HCT116 (cell line): ENCODE data around the gene TLE4. TPM values are rescaled to one million over a fixed set of nuclear protein-coding genes. Genes with fewer than 3 reads are reported as not detected.

Source experiments
- ATAC-seq: fragments of 200-7000 bp; cut with Tn5 transposase; 2 replicates; pipeline ENCODE4 v1.9.1; 2020; ENCODE audit warnings: mild to moderate bottlenecking, moderate library complexity
- BruUV-seq: library from RNA; stranded (reverse); fragments of 400-500 nt; replicated peaks from 2 replicates; lab custom pipeline; 2021; lab: Mats Ljungman, UMichigan
- CTCF ChIA-PET: fragments of 300-600 bp; sonication (Branson Sonifier 250); formaldehyde crosslinking; loops from one replicate; lab custom pipeline; 2021; ENCODE audit warnings: antibody characterized with exemption; lab: Charles Lee
- POLR2A ChIA-PET: fragments of 300-600, 350-600 bp; sonication (Branson Sonifier 250); formaldehyde crosslinking; loops from one replicate; lab custom pipeline; 2021; ENCODE audit warnings: antibody characterized with exemption; lab: Charles Lee
- RAD21 ChIA-PET, 2 experiments: fragments of 300-600 bp; sonication (Branson Sonifier 250); formaldehyde crosslinking; loops; one replicate each; lab custom pipeline; 2023; ENCODE audit warnings: low total read pairs in 2 of 2; ENCODE audit not compliant: uncharacterized antibody in 2 of 2, unreplicated experiment in 2 of 2, low non-redundant PET in 1 of 2; lab: Charles Lee
- DNase-seq: peaks from one replicate; pipeline ENCODE4 v3.0.0-alpha.2; 2010; ENCODE audit warnings: low read depth, low spot score
- H2AFZ ChIP-seq: fragments of 200-600 bp; shearing (Covaris generic), sonication (generic); 2 replicates; pipeline ENCODE4 v1.6.1; 2017; ENCODE audit warnings: low read depth, mixed run types, mixed read lengths, antibody characterized with exemption, low read length; ENCODE audit not compliant: poor library complexity, severe bottlenecking
- H3K27ac ChIP-seq: 2 replicates; pipeline ENCODE4 v1.5.1; 2012; ENCODE audit warnings: low read depth, low read length
- H3K27me3 ChIP-seq: fragments of 200-600 bp; sonication (generic); 2 replicates; pipeline ENCODE4 v1.6.1; 2016; ENCODE audit warnings: mixed run types, low read length, mixed read lengths; ENCODE audit not compliant: insufficient read depth
- H3K36me3 ChIP-seq, 2 experiments: fragments of 200-500 bp in 1 of 2; fragments of 200-600 bp in 1 of 2; sonication (Bioruptor generic) in 1 of 2; sonication (generic) in 1 of 2; 2 replicates each; pipeline versions ENCODE4 v1.5.1 to v1.6.1; 2014 to 2016; ENCODE audit warnings: low read length in 2 of 2, inconsistent platforms in 1 of 2, mixed read lengths in 1 of 2, mixed run types in 1 of 2; ENCODE audit not compliant: insufficient read depth in 2 of 2, control insufficient read depth in 1 of 2
- H3K4me1 ChIP-seq, 2 experiments: fragments of 200-600 bp in 1 of 2; sonication (generic) in 1 of 2; 2 replicates each; pipeline versions ENCODE4 v1.5.1 to v1.6.1; 2012 to 2017; ENCODE audit warnings: low read length in 2 of 2, inconsistent platforms in 1 of 2, mild to moderate bottlenecking in 1 of 2, mixed read lengths in 1 of 2, mixed run types in 1 of 2, moderate library complexity in 1 of 2; ENCODE audit not compliant: insufficient read depth in 2 of 2, control insufficient read depth in 1 of 2
- H3K4me2 ChIP-seq: fragments of 200-600 bp; sonication (generic); 2 replicates; pipeline ENCODE4 v1.6.1; 2017; ENCODE audit warnings: mixed run types, low read length, mixed read lengths
- H3K4me3 ChIP-seq, 2 experiments: fragments of 200-600 bp in 1 of 2; sonication (generic) in 1 of 2; replicated peaks in 1 of 2; 2 replicates each; pipeline ENCODE4 v1.5.1; 2011 to 2016; ENCODE audit warnings: low read length in 2 of 2, control low read depth in 1 of 2, low read depth in 1 of 2, mild to moderate bottlenecking in 1 of 2, mixed read lengths in 1 of 2, mixed run types in 1 of 2
- H3K79me2 ChIP-seq: fragments of 200-600 bp; sonication (generic); 2 replicates; pipeline ENCODE4 v1.6.1; 2017; ENCODE audit warnings: mild to moderate bottlenecking, mixed run types, low read length, moderate library complexity, mixed read lengths; ENCODE audit not compliant: insufficient read depth
- H3K9ac ChIP-seq: fragments of 200-600 bp; sonication (generic); 2 replicates; pipeline ENCODE4 v1.6.1; 2016; ENCODE audit warnings: low read length, mixed read lengths
- H3K9me2 ChIP-seq: fragments of 200-600 bp; sonication (generic), shearing (Covaris generic); 2 replicates; pipeline ENCODE4 v1.6.1; 2017; ENCODE audit warnings: mixed run types, mild to moderate bottlenecking, moderate library complexity; ENCODE audit not compliant: insufficient read depth
- H3K9me3 ChIP-seq, 2 experiments: fragments of 200-500 bp in 1 of 2; fragments of 200-600 bp in 1 of 2; sonication (Bioruptor generic) in 1 of 2; sonication (generic) in 1 of 2; 2 replicates each; pipeline ENCODE4 v1.6.1; 2014 to 2017; ENCODE audit warnings: low read length in 2 of 2, mixed read lengths in 2 of 2, inconsistent platforms in 1 of 2, low read depth in 1 of 2, mild to moderate bottlenecking in 1 of 2, mixed run types in 1 of 2, moderate library complexity in 1 of 2; ENCODE audit not compliant: control insufficient read depth in 1 of 2, insufficient read depth in 1 of 2
- H4K20me1 ChIP-seq: fragments of 200-600 bp; sonication (generic), shearing (Covaris generic); 2 replicates; pipeline ENCODE4 v1.6.1; 2017; ENCODE audit warnings: mixed run types, mild to moderate bottlenecking, moderate library complexity; ENCODE audit not compliant: insufficient read depth
- CTCF ChIP-seq, 3 experiments: fragments of 200-600 bp in 1 of 3; sonication (generic) in 1 of 3; IDR thresholded peaks in 2 of 3; conservative IDR thresholded peaks in 1 of 3; 2 replicates each; pipeline ENCODE4 v1.5.1; 2012 to 2017; ENCODE audit warnings: low read depth in 2 of 3, low read length in 2 of 3, antibody characterized with exemption in 1 of 3, borderline replicate concordance in 1 of 3, control low read depth in 1 of 3, mild to moderate bottlenecking in 1 of 3, mixed read lengths in 1 of 3, mixed run types in 1 of 3, moderate library complexity in 1 of 3; ENCODE audit not compliant: insufficient read depth in 1 of 3
- EGR1 ChIP-seq: IDR thresholded peaks from 2 replicates; pipeline ENCODE4 v1.6.1; 2012; ENCODE audit warnings: low read depth
- ELF1 ChIP-seq: IDR thresholded peaks from 2 replicates; pipeline ENCODE4 v1.6.1; 2012; ENCODE audit warnings: low read depth, borderline replicate concordance
- EZH2 ChIP-seq: fragments of 200-600 bp; sonication (generic); IDR thresholded peaks from 2 replicates; pipeline ENCODE4 v1.6.1; 2017; ENCODE audit warnings: antibody characterized with exemption, mixed run types
- EZH2phosphoT487 ChIP-seq: fragments of 200-600 bp; IDR thresholded peaks from 2 replicates; pipeline ENCODE4 v1.6.1; 2018; ENCODE audit warnings: antibody characterized with exemption, borderline replicate concordance
- FOSL1 ChIP-seq: IDR thresholded peaks from 2 replicates; pipeline ENCODE4 v1.6.1; 2012; ENCODE audit warnings: low read depth
- JUND ChIP-seq: IDR thresholded peaks from 2 replicates; pipeline ENCODE4 v1.6.1; 2012
- POLR2A ChIP-seq: IDR thresholded peaks from 2 replicates; pipeline ENCODE4 v1.7.0; 2011; ENCODE audit warnings: borderline replicate concordance; ENCODE audit not compliant: insufficient read depth, insufficient read length; ENCODE audit errors: extremely low read depth
- RAD21 ChIP-seq: IDR thresholded peaks from 2 replicates; pipeline ENCODE4 v1.6.1; 2012; ENCODE audit warnings: low read depth, mild to moderate bottlenecking
- REST ChIP-seq: IDR thresholded peaks from 2 replicates; pipeline ENCODE4 v1.6.1; 2012; ENCODE audit warnings: low read depth
- SP1 ChIP-seq: IDR thresholded peaks from 2 replicates; pipeline ENCODE4 v1.6.1; 2012; ENCODE audit warnings: low read depth
- TCF7L2 ChIP-seq: IDR thresholded peaks from 2 replicates; pipeline ENCODE4 v1.7.0; 2011; ENCODE audit warnings: borderline replicate concordance, inconsistent platforms; ENCODE audit not compliant: insufficient read depth, insufficient read length; ENCODE audit errors: extremely low read depth
- ZNF274 ChIP-seq: fragments of 200-500 bp; sonication (Bioruptor generic); IDR thresholded peaks from 2 replicates; pipeline ENCODE4 v1.6.1; 2014; ENCODE audit warnings: mild to moderate bottlenecking, low read depth, low read length, inconsistent platforms
- intact Hi-C: fragments of 100-400 bp; cut with micrococcal nuclease; formaldehyde crosslinking; loops from 2 replicates; pipeline ENCODE4 v1.10.0; 2022
- total RNA-seq: library from RNA; stranded (reverse); gene quantifications from one replicate; pipeline ENCODE4 v1.2.1, GENCODE V29; 2021; ENCODE audit not compliant: unreplicated experiment

The TLE4 gene
- total RNA-seq, 1 experiment from 2014 or later: 0.39 TPM

GRCh38 chr9:79526149-79526672, 45.6 kb upstream of the TLE4 start:
- H3K4me3 ChIP-seq: no peak overlapping the region
- no peak overlapping the region for H3K27ac ChIP-seq
- H3K4me2 ChIP-seq: no peak overlapping the region
- H3K27me3 ChIP-seq: no peaks in the 10 kb centered on the region
- peaks cover 0 to 16% of the 10 kb centered on the region in 2 experiments; a peak in 2 of 4 replicates for H3K9me3 ChIP-seq
- no peaks in the 10 kb centered on the region for H4K20me1 ChIP-seq
- no peak for TF ChIP-seq RAD21
- TF ChIP-seq CTCF (IDR thresholded peaks at IDR 0.05 in 2 of 3, conservative IDR thresholded peaks at IDR 0.05 in 1 of 3; ENCODE audit: borderline replicate concordance in 1 of 3, insufficient read depth in 1 of 3, low read depth in 2 of 3, low read length in 2 of 3): no peak
- TF ChIP-seq TCF7L2: no peak
- TF ChIP-seq EGR1: no peak
- no peak for TF ChIP-seq POLR2A
- H2AFZ ChIP-seq: no peak overlapping the region
- intact Hi-C loops: no loop called here
- POLR2A ChIA-PET: no interaction called here
- H3K9me2 ChIP-seq: no peaks in the 10 kb centered on the region
- no peaks in the 10 kb centered on the region for H3K36me3 ChIP-seq
- CTCF ChIA-PET: no interaction called here
- RAD21 ChIA-PET: no interaction called here
- no peaks in the 10 kb centered on the region for H3K4me1 ChIP-seq
- H3K9ac ChIP-seq: no peak overlapping the region
- DNase-seq (no peak), ATAC-seq (no peak)
- BruUV-seq: no TSS peak
- H3K79me2 ChIP-seq: no peaks in the 10 kb centered on the region

- Histone ChIP-seq H3K9me3 (peaks cover 6 to 10% of the 10 kb centered on the region in 2 experiments; a peak in 2 of 4 replicates), H3K4me1 (no peaks in the 10 kb centered on the region), H3K36me3 (no peaks in the 10 kb centered on the region), H3K27me3 (no peaks in the 10 kb centered on the region), H3K4me2 (no peak overlapping the region), H3K4me3 (no peak overlapping the region), H2AFZ (no peak overlapping the region), H4K20me1 (no peaks in the 10 kb centered on the region)
- intact Hi-C loops: no loop called here
- CTCF ChIA-PET: no interaction called here
- no peak for DNase-seq
- no peak for TF ChIP-seq EZH2
- no peak for TF ChIP-seq JUND
- TF ChIP-seq ELF1: no peak
- no peak for TF ChIP-seq CTCF (IDR thresholded peaks at IDR 0.05 in 2 of 3, conservative IDR thresholded peaks at IDR 0.05 in 1 of 3; ENCODE audit: borderline replicate concordance in 1 of 3, insufficient read depth in 1 of 3, low read depth in 2 of 3, low read length in 2 of 3)
- TF ChIP-seq SP1: no peak
- no peak for TF ChIP-seq EZH2phosphoT487
- TF ChIP-seq FOSL1: no peak
- no peak for TF ChIP-seq ZNF274
- TF ChIP-seq REST: no peak
- TF ChIP-seq, all 23 proteins: peak for 0
- ChIA-PET POLR2A (no interaction called here), RAD21 (no interaction called here)
- Histone ChIP-seq H3K9ac (no peak overlapping the region), H3K9me2 (no peaks in the 10 kb centered on the region), H3K79me2 (no peaks in the 10 kb centered on the region), H3K27ac (no peak overlapping the region)
- ATAC-seq: no peak
- BruUV-seq: no TSS peak
These were observed 36.2 kb upstream of the TLE4 start for GRCh38 chr9:79535534-79535933.
